Loucy (cell line): Measurements from ENCODE around the gene PPP2R5B.

Experiments used
- EZH2phosphoT487 ChIP-seq: fragments of 200-600 bp; IDR thresholded peaks from 2 replicates; pipeline ENCODE4 v1.6.1; 2018; ENCODE audit warnings: antibody characterized with exemption, mild to moderate bottlenecking, moderate library complexity, borderline replicate concordance
- TF ChIP-seq, protein P1 (sequence below): fragments of 200-600 bp; sonication (generic); conservative IDR thresholded peaks from 2 replicates; pipeline ENCODE4 v1.5.1; 2014; ENCODE audit warnings: mild to moderate bottlenecking, antibody characterized with exemption, low read length

DNA sequence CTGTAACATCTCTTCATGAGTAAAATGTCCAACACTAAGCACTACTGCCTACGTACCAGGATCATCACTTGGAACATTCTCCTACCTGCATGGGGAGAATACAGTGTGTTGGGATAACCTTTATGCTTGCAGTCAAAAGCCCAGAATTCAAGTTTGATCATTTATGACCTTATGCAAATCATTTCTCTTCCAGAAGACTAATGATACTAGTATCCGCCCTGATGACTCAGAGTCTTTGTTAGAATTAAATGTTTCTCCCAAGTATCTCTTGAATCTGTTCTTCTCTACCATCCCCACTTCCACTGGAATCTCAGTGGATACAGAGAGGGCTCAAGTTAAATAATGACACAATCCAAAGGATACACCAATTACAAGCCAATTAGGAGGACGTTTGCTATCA is 35.0 kb downstream of the PPP2R5B start:
- TF ChIP-seq EZH2phosphoT487: no peak
- TF ChIP-seq, protein P1, sequence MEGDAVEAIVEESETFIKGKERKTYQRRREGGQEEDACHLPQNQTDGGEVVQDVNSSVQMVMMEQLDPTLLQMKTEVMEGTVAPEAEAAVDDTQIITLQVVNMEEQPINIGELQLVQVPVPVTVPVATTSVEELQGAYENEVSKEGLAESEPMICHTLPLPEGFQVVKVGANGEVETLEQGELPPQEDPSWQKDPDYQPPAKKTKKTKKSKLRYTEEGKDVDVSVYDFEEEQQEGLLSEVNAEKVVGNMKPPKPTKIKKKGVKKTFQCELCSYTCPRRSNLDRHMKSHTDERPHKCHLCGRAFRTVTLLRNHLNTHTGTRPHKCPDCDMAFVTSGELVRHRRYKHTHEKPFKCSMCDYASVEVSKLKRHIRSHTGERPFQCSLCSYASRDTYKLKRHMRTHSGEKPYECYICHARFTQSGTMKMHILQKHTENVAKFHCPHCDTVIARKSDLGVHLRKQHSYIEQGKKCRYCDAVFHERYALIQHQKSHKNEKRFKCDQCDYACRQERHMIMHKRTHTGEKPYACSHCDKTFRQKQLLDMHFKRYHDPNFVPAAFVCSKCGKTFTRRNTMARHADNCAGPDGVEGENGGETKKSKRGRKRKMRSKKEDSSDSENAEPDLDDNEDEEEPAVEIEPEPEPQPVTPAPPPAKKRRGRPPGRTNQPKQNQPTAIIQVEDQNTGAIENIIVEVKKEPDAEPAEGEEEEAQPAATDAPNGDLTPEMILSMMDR: no peak
